Effector memory CD4-positive, alpha-beta T cell (primary cell): Measurements from ENCODE around the gene NUBP2.

Experiments used
- DNase-seq, 3 donors: peaks; one replicate each; pipeline ENCODE4 v3.0.0-alpha.2; 2020
- H3K27ac ChIP-seq: 2 replicates; pipeline ENCODE4 v1.7.0; 2013; ENCODE audit warnings: mild to moderate bottlenecking, low read length, moderate library complexity; ENCODE audit not compliant: insufficient read depth, poor library complexity, severe bottlenecking
- H3K27me3 ChIP-seq: replicated peaks from 2 replicates; pipeline ENCODE4 v1.7.0; 2013; ENCODE audit warnings: mild to moderate bottlenecking, low read length; ENCODE audit not compliant: insufficient read depth, control insufficient read depth, poor library complexity, severe bottlenecking
- H3K36me3 ChIP-seq: 2 replicates; pipeline ENCODE4 v1.7.0; 2013; ENCODE audit warnings: mild to moderate bottlenecking, low read length, moderate library complexity; ENCODE audit not compliant: control insufficient read depth, insufficient read depth
- H3K4me1 ChIP-seq: 2 replicates; pipeline ENCODE4 v1.7.0; 2013; ENCODE audit warnings: low read length, mild to moderate bottlenecking; ENCODE audit not compliant: control insufficient read depth, insufficient read depth, poor library complexity, severe bottlenecking
- H3K4me3 ChIP-seq: 2 replicates; pipeline ENCODE4 v1.7.0; 2013; ENCODE audit warnings: low read length, low read depth, mild to moderate bottlenecking; ENCODE audit not compliant: insufficient read depth, poor library complexity, severe bottlenecking
- H3K9me3 ChIP-seq: 2 replicates; pipeline ENCODE4 v1.7.0; 2013; ENCODE audit warnings: mild to moderate bottlenecking, low read length, moderate library complexity; ENCODE audit not compliant: control insufficient read depth
- total RNA-seq, 3 donors: gene quantifications; one replicate each; lab custom pipeline; 2026; lab: John Stamatoyannopoulos, UW

Gene NUBP2
- 27.2 to 31.6 (median 30.1) reads per million in 3 donors for total RNA-seq

GRCh38 chr16:1782408-1783264 lies at the start of gene NUBP2, which contains the start of gene SPSB3:
NUBP2 (plus strand) TSS chr16:1782960; CDS start chr16:1783021, 61 bp downstream.
SPSB3 (minus strand) TSS chr16:1782571; CDS start chr16:1781483, 1,088 bp downstream.
- H3K36me3 ChIP-seq: peaks cover 19% of the 10 kb centered on the region
- H3K4me3 ChIP-seq: peak within 1 kb of the TSS; percentile 81
- no peaks in the 10 kb centered on the region for H3K27me3 ChIP-seq
- no peaks in the 10 kb centered on the region for H3K9me3 ChIP-seq
- H3K4me1 ChIP-seq: peaks cover 9% of the 10 kb centered on the region
- peak within 1 kb of the TSS; percentile 82 for H3K27ac ChIP-seq
- DNase-seq: peak; percentile 98 to 99 (median 98)

GRCh38 chr16:1734123-1734522 lies 48.6 kb upstream of the NUBP2 start:
- Histone ChIP-seq H3K4me1 (no peaks in the 10 kb centered on the region), H3K9me3 (no peaks in the 10 kb centered on the region), H3K27ac (no peak overlapping the region), H3K4me3 (no peak overlapping the region), H3K36me3 (peaks cover 44% of the 10 kb centered on the region), H3K27me3 (no peaks in the 10 kb centered on the region)
- DNase-seq: no peak

GRCh38 chr16:1734816-1735215 lies 47.9 kb upstream of the NUBP2 start:
- Histone ChIP-seq H3K36me3 (peaks cover 38% of the 10 kb centered on the region), H3K27me3 (no peaks in the 10 kb centered on the region), H3K4me3 (no peak overlapping the region), H3K9me3 (no peaks in the 10 kb centered on the region), H3K27ac (no peak overlapping the region), H3K4me1 (no peaks in the 10 kb centered on the region)
- DNase-seq: no peak

- DNase-seq: no peak
- Histone ChIP-seq H3K27me3 (no peaks in the 10 kb centered on the region), H3K27ac (no peak overlapping the region), H3K36me3 (peaks cover 16% of the 10 kb centered on the region), H3K4me3 (no peak overlapping the region), H3K4me1 (no peaks in the 10 kb centered on the region), H3K9me3 (no peaks in the 10 kb centered on the region)
Observed at GRCh38 chr16:1740234-1740633, 42.5 kb upstream of the NUBP2 start.

- H3K9me3 ChIP-seq: no peaks in the 10 kb centered on the region
- H3K4me3 ChIP-seq: no peak overlapping the region
- H3K36me3 ChIP-seq: peaks cover 20% of the 10 kb centered on the region
Observed at GRCh38 chr16:1740781-1741490, 41.8 kb upstream of the NUBP2 start.

GRCh38 chr16:1741553-1742165 lies 41.1 kb upstream of the NUBP2 start:
- Histone ChIP-seq H3K9me3 (no peaks in the 10 kb centered on the region), H3K36me3 (peaks cover 27% of the 10 kb centered on the region), H3K27me3 (no peaks in the 10 kb centered on the region), H3K4me1 (no peaks in the 10 kb centered on the region), H3K4me3 (no peak overlapping the region), H3K27ac (no peak overlapping the region)
- DNase-seq: no peak

More at GRCh38 chr16:1740781-1741490, 41.8 kb upstream of the NUBP2 start:
- Histone ChIP-seq H3K27ac (no peak overlapping the region), H3K4me1 (no peaks in the 10 kb centered on the region), H3K27me3 (no peaks in the 10 kb centered on the region)
- no peak for DNase-seq

- Histone ChIP-seq H3K9me3 (no peaks in the 10 kb centered on the region), H3K27ac (no peak overlapping the region), H3K27me3 (no peaks in the 10 kb centered on the region), H3K4me3 (no peak overlapping the region), H3K4me1 (no peaks in the 10 kb centered on the region), H3K36me3 (peaks cover 46% of the 10 kb centered on the region)
- DNase-seq: no peak
Observed at GRCh38 chr16:1743376-1744337, 39.1 kb upstream of the NUBP2 start.

GRCh38 chr16:1744338-1744840 lies 38.4 kb upstream of the NUBP2 start:
- no peak for DNase-seq
- H3K36me3 ChIP-seq: peaks cover 54% of the 10 kb centered on the region
- no peak overlapping the region for H3K4me3 ChIP-seq
- H3K4me1 ChIP-seq: no peaks in the 10 kb centered on the region
- no peak overlapping the region for H3K27ac ChIP-seq
- no peaks in the 10 kb centered on the region for H3K27me3 ChIP-seq
- no peaks in the 10 kb centered on the region for H3K9me3 ChIP-seq
